ENCODE results near the gene FEM1A. TPM values are rescaled to one million over a fixed set of nuclear protein-coding genes. Genes with fewer than 3 reads are reported as not detected.

The FEM1A gene
- total and polyA plus RNA-seq, 9 of the 15 experiments (the other 6 are each of a cell fraction or from before 2014, with no cell fraction given) = 0.08 to 19.0 (median 6.8) TPM

GRCh38 chr19:4768934-4769777 lies 22.4 kb upstream of the FEM1A start (continued):
- TF ChIP-seq E2F6 (IDR thresholded peaks at IDR 0.05; ENCODE audit: borderline replicate concordance in 1 of 2, extremely low read depth in 1 of 2, insufficient read depth in 1 of 2, insufficient read length in 1 of 2, low read depth in 1 of 2, low read length in 1 of 2, poor library complexity in 1 of 2, severe bottlenecking in 1 of 2) (no peak), RBM34 (IDR thresholded peaks at IDR 0.05; ENCODE audit: borderline replicate concordance, insufficient read depth, low read length) (no peak), CBX1 (IDR thresholded peaks at IDR 0.05; ENCODE audit: low read depth) (no peak), TEAD1 (CRISPR knock-in tag; IDR thresholded peaks at IDR 0.05) (peak; percentile 89 to 99), ZNF830 (CRISPR knock-in tag; IDR thresholded peaks at IDR 0.05) (no peak), FOXM1 (IDR thresholded peaks at IDR 0.05; ENCODE audit: low read depth) (no peak), FOXM1 (CRISPR knock-in tag; IDR thresholded peaks at IDR 0.05; ENCODE audit: low read depth) (peak; percentile 99), E2F5 (CRISPR knock-in tag; IDR thresholded peaks at IDR 0.05) (peak; percentile 100), NFIC (IDR thresholded peaks at IDR 0.05) (peak; percentile 19; the same call in 1 of the 2 replicates), ZBED1 (IDR thresholded peaks at IDR 0.05) (no peak), SMAD1 (IDR thresholded peaks at IDR 0.05; ENCODE audit: low read depth, low read length, partially characterized antibody) (no peak), TFAP4 (CRISPR knock-in tag; IDR thresholded peaks at IDR 0.05; ENCODE audit: borderline replicate concordance) (peak; percentile 98), SMAD4 (CRISPR knock-in tag; conservative IDR thresholded peaks at IDR 0.05) (peak; percentile 91), ZNF707 (CRISPR knock-in tag; conservative IDR thresholded peaks at IDR 0.05) (peak; percentile 73), SMARCE1 (IDR thresholded peaks at IDR 0.05) (no peak), EP400 (IDR thresholded peaks at IDR 0.05) (no peak), BRCA1 (IDR thresholded peaks at IDR 0.05) (no peak), BRCA1 (CRISPR knock-in tag; IDR thresholded peaks at IDR 0.05) (peak; percentile 99; the same call in 1 of the 2 replicates), ZNF695 (CRISPR knock-in tag; IDR thresholded peaks at IDR 0.05) (no peak), STAG1 (CRISPR knock-in tag; IDR thresholded peaks at IDR 0.05; ENCODE audit: borderline replicate concordance) (peak; percentile 99), CTCF (IDR thresholded peaks at IDR 0.05 in 2 of 3, conservative IDR thresholded peaks at IDR 0.05 in 1 of 3; ENCODE audit: insufficient read depth in 2 of 3, low read depth in 1 of 3, low read length in 3 of 3) (peak in 1 of 3 experiments; percentile 20; a peak in 1 of 6 replicates), RBM14 (IDR thresholded peaks at IDR 0.05; ENCODE audit: borderline replicate concordance, insufficient read depth, low read depth, low read length) (no peak)
